ENCODE data around the gene PPL. TPM values are rescaled to one million over a fixed set of nuclear protein-coding genes. Genes with fewer than 3 reads are reported as not detected.

Gene PPL
- total RNA-seq, 2 experiments from 2014 or later: not detected

DNA sequence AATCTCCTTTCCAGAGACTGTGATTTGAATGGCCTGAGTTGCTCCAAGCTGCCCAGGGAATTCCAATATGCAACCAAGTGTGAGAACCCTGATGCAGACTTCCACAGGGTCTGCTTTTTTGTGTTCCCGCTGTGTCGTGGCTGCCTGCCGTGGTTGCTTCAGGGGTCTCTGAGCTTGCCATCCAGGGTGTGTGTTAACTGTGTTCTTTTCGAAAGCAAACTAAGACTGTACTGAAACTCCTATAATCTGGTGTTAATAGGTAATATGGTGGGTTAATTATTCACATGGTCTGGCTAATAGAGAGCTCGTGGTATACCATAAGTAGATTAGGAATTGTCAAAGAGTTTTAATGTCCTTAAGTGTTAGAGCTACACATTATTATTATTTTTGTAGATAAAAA lies 68.9 kb downstream of the PPL start:
- Mint-ChIP-seq H3K36me3 (ENCODE audit: low read depth) (peaks cover 32% of the 10 kb centered on the region), H3K4me1 (peaks cover 12% of the 10 kb centered on the region), H3K4me3 (no peak overlapping the region), H3K9me3 (no peaks in the 10 kb centered on the region), H3K27ac (no peak overlapping the region), H3K27me3 (no peaks in the 10 kb centered on the region)
- ChIA-PET POLR2A (no interaction called here), CTCF (interaction anchor here (1.2 kb wide), 1 partner anchor 20 kb away, joined by 4 read pairs; no protein-coding TSS in a partner anchor)
- DNase-seq: no peak

DNA sequence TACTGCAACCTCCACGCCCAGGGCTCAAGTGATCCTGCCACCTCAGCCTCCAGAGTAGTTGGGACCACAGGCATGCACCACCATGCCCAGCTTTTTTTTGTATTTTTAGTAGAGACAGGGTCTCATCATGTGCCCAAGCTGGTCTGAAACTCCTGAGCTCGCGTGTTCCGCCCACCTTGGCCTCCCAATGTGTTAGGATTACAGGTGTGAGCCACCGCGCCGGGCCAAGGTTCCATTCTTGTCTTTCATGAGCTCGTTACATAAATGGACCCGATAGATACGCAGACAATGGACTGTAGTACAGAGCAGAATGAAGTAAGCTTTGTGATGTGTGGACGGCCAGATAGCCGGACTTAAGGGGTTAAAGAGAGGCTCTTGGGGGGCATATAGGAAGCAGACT lies 70.4 kb downstream of the PPL start:
- Mint-ChIP-seq H3K4me1 (peaks cover 10% of the 10 kb centered on the region), H3K36me3 (ENCODE audit: low read depth) (peaks cover 29% of the 10 kb centered on the region), H3K9me3 (no peaks in the 10 kb centered on the region), H3K27me3 (no peaks in the 10 kb centered on the region), H3K4me3 (no peak overlapping the region), H3K27ac (no peak overlapping the region)
- no peak for DNase-seq
- ChIA-PET CTCF (no interaction called here), POLR2A (no interaction called here)

DNA sequence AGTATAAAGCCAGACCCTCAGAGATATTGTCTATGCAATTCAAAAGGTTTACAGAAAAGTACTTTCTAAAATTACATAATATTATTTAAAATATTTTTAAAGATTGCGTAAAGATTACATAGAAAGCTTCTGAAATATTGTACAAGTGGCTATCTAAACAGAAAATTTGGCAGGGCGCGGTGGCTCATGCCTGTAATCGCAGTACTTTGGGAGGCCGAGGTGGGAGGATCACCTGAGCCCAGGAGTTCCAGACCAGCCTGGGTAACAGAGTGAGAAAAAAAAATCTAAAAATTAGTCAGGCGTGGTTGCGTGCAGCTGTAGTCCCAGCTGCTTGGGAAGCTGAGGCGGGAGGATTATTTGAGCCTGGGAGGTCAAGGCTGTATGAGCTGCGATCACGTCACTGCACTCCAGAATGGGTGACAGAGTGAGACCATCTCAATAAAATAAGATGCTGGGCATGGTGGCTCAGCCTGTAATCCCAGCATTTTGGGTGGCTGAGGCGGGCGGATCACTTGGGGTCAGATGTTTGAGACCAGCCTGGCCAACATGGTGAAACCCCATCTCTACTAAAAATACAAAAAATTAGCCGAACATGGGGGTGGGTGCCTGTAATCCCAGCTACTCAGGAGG lies 71.6 kb downstream of the PPL start:
- ChIA-PET POLR2A (no interaction called here), CTCF (interaction anchor here (1.3 kb wide), 1 partner anchor 19 kb away, joined by 3 read pairs; no protein-coding TSS in a partner anchor)
- Mint-ChIP-seq H3K27ac (no peak overlapping the region), H3K4me3 (no peak overlapping the region), H3K36me3 (ENCODE audit: low read depth) (peaks cover 26% of the 10 kb centered on the region), H3K27me3 (no peaks in the 10 kb centered on the region), H3K9me3 (no peaks in the 10 kb centered on the region), H3K4me1 (peaks cover 4% of the 10 kb centered on the region)
- DNase-seq: no peak

DNA sequence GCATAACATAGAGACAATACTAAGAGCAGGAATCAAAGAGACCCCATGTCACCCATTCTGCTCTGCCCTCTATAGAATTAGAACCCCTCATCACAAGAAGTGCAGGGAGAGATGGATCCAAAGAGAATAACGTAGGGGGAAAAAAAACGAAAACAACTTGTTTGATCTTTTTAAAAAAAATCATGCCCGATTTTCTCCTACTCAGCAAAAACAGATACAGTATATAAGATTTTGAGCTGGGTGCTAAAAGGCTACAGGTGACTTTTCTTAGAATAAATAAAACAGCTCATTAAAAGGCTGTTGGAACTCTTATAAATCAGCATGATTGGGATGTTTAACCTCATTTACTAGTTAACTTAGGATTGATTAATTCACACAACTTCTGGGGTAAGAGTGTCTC lies 72.2 kb downstream of the PPL start:
- H3K27me3 Mint-ChIP-seq: no peaks in the 10 kb centered on the region
- H3K9me3 Mint-ChIP-seq: no peaks in the 10 kb centered on the region
- ChIA-PET CTCF (no interaction called here), POLR2A (no interaction called here)
- peaks cover 4% of the 10 kb centered on the region for H3K4me1 Mint-ChIP-seq
- H3K27ac Mint-ChIP-seq: no peak overlapping the region
- peaks cover 26% of the 10 kb centered on the region for H3K36me3 Mint-ChIP-seq (ENCODE audit: low read depth)
- no peak overlapping the region for H3K4me3 Mint-ChIP-seq
- no peak for DNase-seq

DNA sequence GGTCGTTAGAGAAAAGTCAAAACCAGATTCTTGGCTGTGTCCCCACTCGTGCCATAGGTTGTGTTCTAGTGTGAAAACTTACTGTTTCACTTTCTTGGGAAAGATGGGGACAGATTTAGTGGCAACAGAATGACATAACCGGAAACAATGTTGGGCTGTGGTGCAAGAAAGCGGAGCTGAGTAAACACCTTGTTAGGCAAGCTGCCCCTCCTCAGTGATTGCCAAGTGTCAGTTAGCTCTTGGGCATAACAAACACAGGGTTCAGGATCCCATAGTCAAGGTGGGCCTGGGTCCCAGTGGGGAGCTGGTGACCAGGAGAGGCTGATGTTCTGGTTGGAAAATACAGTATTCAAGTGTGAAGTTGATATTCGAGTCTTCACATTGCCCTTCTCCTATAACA lies 74.3 kb downstream of the PPL start:
- H3K4me1 Mint-ChIP-seq: peaks cover 4% of the 10 kb centered on the region
- no peak for DNase-seq
- ChIA-PET POLR2A (no interaction called here), CTCF (interaction anchor here (1.3 to 1.6 kb wide), 2 partner anchors 44 to 212 kb away, joined by 3 to 4 read pairs; no protein-coding TSS in a partner anchor)
- peaks cover 36% of the 10 kb centered on the region for H3K36me3 Mint-ChIP-seq (ENCODE audit: low read depth)
- no peak overlapping the region for H3K4me3 Mint-ChIP-seq
- no peaks in the 10 kb centered on the region for H3K27me3 Mint-ChIP-seq
- peak overlapping the region; percentile 14 for H3K27ac Mint-ChIP-seq
- no peaks in the 10 kb centered on the region for H3K9me3 Mint-ChIP-seq

- no peak for DNase-seq
- Mint-ChIP-seq H3K36me3 (ENCODE audit: low read depth) (peaks cover 34% of the 10 kb centered on the region), H3K4me1 (peaks cover 7% of the 10 kb centered on the region), H3K27me3 (no peaks in the 10 kb centered on the region), H3K9me3 (no peaks in the 10 kb centered on the region), H3K4me3 (no peak overlapping the region), H3K27ac (no peak overlapping the region)
- ChIA-PET CTCF (interaction anchor here (0.8 to 1.3 kb wide), 2 partner anchors 11 to 211 kb away, joined by 3 to 4 read pairs; no protein-coding TSS in a partner anchor), POLR2A (no interaction called here)
Observed at GRCh38 chr16:4860727-4861342, 76.1 kb downstream of the PPL start.

DNA sequence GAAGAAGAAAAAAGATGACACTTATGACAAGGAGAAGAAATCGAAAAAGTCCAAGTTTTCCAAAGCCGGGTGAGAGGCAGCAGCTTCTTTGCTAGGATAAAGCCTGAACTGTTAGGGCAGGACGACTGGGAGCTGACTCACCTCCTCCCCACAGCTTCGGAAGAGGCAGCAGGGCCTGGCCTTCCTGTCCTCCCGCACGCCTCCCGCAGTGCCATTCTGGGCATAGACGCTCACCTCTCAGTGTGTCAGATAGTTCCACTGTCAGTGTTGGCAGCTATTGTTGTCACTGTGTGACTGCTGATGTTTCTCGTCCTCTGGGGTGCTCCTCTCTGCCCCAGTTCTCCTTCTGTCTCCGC lies 77.1 kb downstream of the PPL start:
- ChIA-PET CTCF (no interaction called here), POLR2A (no interaction called here)
- H3K4me3 Mint-ChIP-seq: no peak overlapping the region
- peaks cover 7% of the 10 kb centered on the region for H3K4me1 Mint-ChIP-seq
- no peak for DNase-seq
- H3K36me3 Mint-ChIP-seq (ENCODE audit: low read depth): peaks cover 34% of the 10 kb centered on the region
- H3K27me3 Mint-ChIP-seq: no peaks in the 10 kb centered on the region
- no peak overlapping the region for H3K27ac Mint-ChIP-seq
- H3K9me3 Mint-ChIP-seq: no peaks in the 10 kb centered on the region

- H3K27me3 Mint-ChIP-seq: no peaks in the 10 kb centered on the region
- DNase-seq: no peak
- H3K4me1 Mint-ChIP-seq: peaks cover 7% of the 10 kb centered on the region
- no peaks in the 10 kb centered on the region for H3K9me3 Mint-ChIP-seq
- POLR2A ChIA-PET: no interaction called here
- H3K4me3 Mint-ChIP-seq: no peak overlapping the region
- CTCF ChIA-PET: no interaction called here
- no peak overlapping the region for H3K27ac Mint-ChIP-seq
- peaks cover 36% of the 10 kb centered on the region for H3K36me3 Mint-ChIP-seq (ENCODE audit: low read depth)
Observed at GRCh38 chr16:4859190-4859899, 77.6 kb downstream of the PPL start.

GRCh38 chr16:4855804-4856203 lies 81.1 kb downstream of the PPL start:
- DNase-seq: no peak
- no peak overlapping the region for H3K4me3 Mint-ChIP-seq
- H3K27me3 Mint-ChIP-seq: no peaks in the 10 kb centered on the region
- peaks cover 18% of the 10 kb centered on the region for H3K4me1 Mint-ChIP-seq
- H3K36me3 Mint-ChIP-seq (ENCODE audit: low read depth): peaks cover 35% of the 10 kb centered on the region
- ChIA-PET POLR2A (no interaction called here), CTCF (interaction anchor here (0.6 kb wide), 2 partner anchors 35 to 585 kb away, joined by 4 read pairs; no protein-coding TSS in a partner anchor)
- no peak overlapping the region for H3K27ac Mint-ChIP-seq
- H3K9me3 Mint-ChIP-seq: no peaks in the 10 kb centered on the region

- Mint-ChIP-seq H3K4me1 (peaks cover 22% of the 10 kb centered on the region), H3K9me3 (no peaks in the 10 kb centered on the region), H3K4me3 (no peak overlapping the region), H3K36me3 (ENCODE audit: low read depth) (peaks cover 33% of the 10 kb centered on the region), H3K27ac (no peak overlapping the region), H3K27me3 (no peaks in the 10 kb centered on the region)
- ChIA-PET CTCF (interaction anchor here (0.6 kb wide), 2 partner anchors 36 to 585 kb away, joined by 4 read pairs; no protein-coding TSS in a partner anchor), POLR2A (no interaction called here)
- DNase-seq: no peak
Observed at GRCh38 chr16:4855371-4855770, 81.6 kb downstream of the PPL start.

GRCh38 chr16:4852221-4852872 lies 84.6 kb downstream of the PPL start:
- Mint-ChIP-seq H3K27ac (no peak overlapping the region), H3K9me3 (no peaks in the 10 kb centered on the region), H3K4me3 (no peak overlapping the region), H3K36me3 (ENCODE audit: low read depth) (peaks cover 21% of the 10 kb centered on the region), H3K27me3 (no peaks in the 10 kb centered on the region), H3K4me1 (peaks cover 44% of the 10 kb centered on the region)
- DNase-seq: no peak
- ChIA-PET POLR2A (no interaction called here), CTCF (interaction anchor here (0.6 kb wide), 1 partner anchor 472 kb away, joined by 4 read pairs; no protein-coding TSS in a partner anchor)

GRCh38 chr16:4850211-4850610 lies 86.7 kb downstream of the PPL start:
- no peaks in the 10 kb centered on the region for H3K9me3 Mint-ChIP-seq
- peaks cover 31% of the 10 kb centered on the region for H3K36me3 Mint-ChIP-seq (ENCODE audit: low read depth)
- H3K27ac Mint-ChIP-seq: no peak overlapping the region
- CTCF ChIA-PET: no interaction called here
- POLR2A ChIA-PET: interaction anchor here (0.7 kb wide), 1 partner anchor 64 kb away, joined by 12 read pairs; no protein-coding TSS in a partner anchor
- H3K27me3 Mint-ChIP-seq: no peaks in the 10 kb centered on the region
- no peak for DNase-seq
- H3K4me3 Mint-ChIP-seq: no peak overlapping the region
- H3K4me1 Mint-ChIP-seq: peaks cover 52% of the 10 kb centered on the region
